GM12892 (cell line): ENCODE results near the gene VDR.

Source experiments
- DNase-seq: peaks from one replicate; pipeline ENCODE4 v3.0.0; 2011; ENCODE audit not compliant: insufficient read length
- FAIRE-seq: peaks from 2 replicates; lab custom pipeline; 2011; peaks lifted over from hg19 to GRCh38; lab: Jason Lieb, UNC
- POLR2A ChIP-seq: IDR thresholded peaks from 2 replicates; pipeline ENCODE4 v1.6.1; 2011; ENCODE audit warnings: low read depth, low read length, control low read depth
- POLR2AphosphoS5 ChIP-seq: IDR thresholded peaks from 2 replicates; pipeline ENCODE4 v1.6.1; 2011; ENCODE audit warnings: low read depth, low read length, control low read depth
- TAF1 ChIP-seq: IDR thresholded peaks from 2 replicates; pipeline ENCODE4 v1.6.1; 2011; ENCODE audit warnings: low read depth, mild to moderate bottlenecking, control low read depth, low read length, borderline replicate concordance

VDR gene

GRCh38 chr12:47921907-47922306, 17.1 kb upstream of the VDR start:
- no peak for FAIRE-seq
- DNase-seq, result no peak
- no peak for TF ChIP-seq POLR2A

DNA sequence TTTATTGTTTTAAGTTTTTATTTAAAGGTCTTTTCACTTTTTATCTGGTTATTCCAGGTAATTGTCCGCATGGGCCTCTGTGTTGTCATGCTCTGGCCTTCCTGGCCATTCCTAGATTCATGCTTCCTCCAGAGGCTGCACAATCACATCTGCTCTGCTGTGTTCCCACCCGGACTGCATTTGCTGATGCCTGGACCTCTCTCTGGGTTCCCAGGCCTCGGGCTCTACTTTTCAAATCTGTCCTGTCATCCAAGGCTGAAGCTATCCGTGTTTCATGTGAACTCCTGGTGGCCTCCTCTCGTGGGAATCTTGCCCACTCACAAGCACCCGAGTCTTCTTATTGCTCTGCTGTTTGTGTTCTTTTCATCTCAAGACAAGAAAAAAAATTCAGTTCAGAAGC, 16.1 kb upstream of the VDR start:
- TF ChIP-seq TAF1 (no peak), POLR2A (no peak), POLR2AphosphoS5 (no peak)
- FAIRE-seq (no peak), DNase-seq (no peak)

DNA sequence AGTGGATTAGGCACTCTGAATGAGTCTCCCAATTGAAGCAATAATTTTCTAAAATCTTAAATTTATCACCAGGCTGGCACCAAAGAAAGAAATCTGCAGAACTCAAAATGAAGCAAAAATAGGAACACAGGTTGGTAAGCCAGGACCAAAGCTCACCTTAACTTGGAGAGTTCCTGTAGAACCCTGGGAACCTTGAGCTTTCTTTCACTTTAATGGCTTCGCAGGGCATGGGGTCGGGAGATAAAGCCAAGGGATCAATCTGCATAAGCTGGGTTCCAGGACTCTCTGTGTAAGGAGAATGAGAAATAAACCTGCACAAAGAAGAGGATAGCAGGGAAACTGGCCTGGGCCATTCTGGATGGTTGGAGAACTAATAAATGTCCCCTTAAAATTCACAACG, 8.3 kb upstream of the VDR start:
- TF ChIP-seq POLR2A, result no peak
- TF ChIP-seq TAF1, result no peak
- TF ChIP-seq POLR2AphosphoS5, result no peak
- DNase-seq, result no peak
- no peak for FAIRE-seq

DNA sequence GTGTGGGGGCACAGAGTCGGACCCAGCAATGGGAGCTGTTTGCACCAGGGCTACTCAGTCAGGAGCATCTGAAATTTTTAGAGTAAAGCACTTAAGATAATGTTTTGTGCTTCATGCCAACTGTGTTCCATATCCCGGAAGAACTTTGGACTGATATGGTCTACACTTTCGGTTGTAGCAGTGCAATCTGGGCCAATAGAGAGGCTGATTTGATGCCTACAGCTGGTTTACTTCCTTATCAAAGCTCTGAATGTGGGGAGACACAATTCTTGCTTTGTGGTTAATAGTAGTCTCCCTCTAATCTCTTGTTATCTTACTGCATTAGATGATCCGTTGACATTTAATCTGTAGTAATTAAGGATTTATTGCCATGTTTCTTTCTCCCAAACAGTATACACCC, 7.8 kb upstream of the VDR start:
- DNase-seq (no peak), FAIRE-seq (no peak)
- TF ChIP-seq POLR2A, result no peak
- TF ChIP-seq TAF1, result no peak
- no peak for TF ChIP-seq POLR2AphosphoS5

DNA sequence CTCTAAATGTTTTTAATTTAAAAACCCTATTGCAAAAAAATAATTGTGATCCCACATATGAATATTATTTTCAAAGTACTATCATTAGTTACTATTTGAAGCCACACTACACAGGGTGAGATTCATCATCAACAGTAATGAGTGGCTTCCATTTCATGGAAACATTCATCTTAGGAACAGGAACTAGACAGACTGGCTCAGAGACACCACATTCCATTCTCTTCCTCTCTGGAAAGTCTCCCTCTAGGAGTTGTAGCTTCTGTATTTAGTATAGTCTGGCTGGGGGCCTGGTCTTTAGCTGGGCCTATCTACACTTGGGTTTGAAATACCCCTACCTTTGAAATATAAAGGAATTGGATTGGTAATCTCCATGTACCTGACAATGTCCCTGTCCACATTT, 6.2 kb upstream of the VDR start:
- DNase-seq, result no peak
- TF ChIP-seq POLR2A (no peak), TAF1 (no peak), POLR2AphosphoS5 (no peak)
- no peak for FAIRE-seq

DNA sequence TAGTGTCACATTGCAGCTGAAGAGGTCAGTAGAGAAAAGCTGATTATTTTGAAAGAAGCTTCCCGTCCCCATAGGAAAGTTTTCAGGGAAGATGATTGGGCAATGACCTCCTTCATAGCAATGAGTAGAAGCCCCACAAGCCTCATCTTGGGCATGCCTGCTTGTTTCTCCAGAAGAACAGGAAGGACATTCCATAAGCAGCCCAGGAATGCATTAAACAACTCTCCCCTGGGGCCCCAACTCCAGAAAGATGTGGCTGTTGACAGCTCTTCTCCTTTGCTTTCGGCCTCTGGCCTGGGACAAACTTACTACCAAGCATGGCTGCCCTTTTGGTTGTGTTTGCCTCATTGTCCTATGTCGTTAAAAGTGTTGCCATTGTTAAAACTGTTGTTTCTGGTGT, 5.7 kb upstream of the VDR start:
- TF ChIP-seq TAF1 (no peak), POLR2AphosphoS5 (no peak), POLR2A (no peak)
- FAIRE-seq, result no peak
- no peak for DNase-seq

DNA sequence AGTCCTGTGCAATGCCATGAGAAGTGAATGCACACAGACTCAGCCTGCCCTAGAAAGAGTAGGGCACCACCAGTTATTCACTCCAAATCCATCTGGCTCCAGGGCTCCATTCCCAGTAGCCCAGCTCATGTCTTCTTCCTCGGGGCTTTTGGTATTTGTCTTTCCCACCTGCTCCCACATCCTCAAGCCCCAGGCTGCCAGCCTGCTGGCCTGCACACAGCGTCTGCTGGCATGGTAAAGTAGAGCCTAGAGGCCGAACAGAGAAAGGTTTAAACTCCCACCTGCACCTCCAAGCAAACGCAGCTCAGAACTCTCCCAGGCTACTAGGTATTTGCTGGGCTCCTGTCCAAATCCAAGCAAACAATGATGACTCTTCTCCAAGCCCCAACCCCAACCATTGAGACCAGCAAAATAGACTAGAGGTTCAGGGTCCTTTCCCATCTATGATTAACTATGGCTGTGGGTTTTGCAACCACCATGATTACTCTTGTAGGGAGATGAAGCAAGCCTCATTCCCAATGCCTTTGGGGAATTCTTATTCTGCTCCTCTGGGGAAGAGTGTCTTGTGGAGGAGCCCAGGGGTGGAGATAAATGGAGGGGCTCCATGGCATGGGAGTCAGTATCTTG, 5.2 kb upstream of the VDR start:
- TF ChIP-seq TAF1 (no peak), POLR2A (no peak), POLR2AphosphoS5 (no peak)
- FAIRE-seq (no peak), DNase-seq (no peak)

- FAIRE-seq, result no peak
- no peak for TF ChIP-seq POLR2A
- no peak for TF ChIP-seq POLR2AphosphoS5
- TF ChIP-seq TAF1, result no peak
These were observed 3.9 kb upstream of the VDR start for GRCh38 chr12:47908738-47909137.

DNA sequence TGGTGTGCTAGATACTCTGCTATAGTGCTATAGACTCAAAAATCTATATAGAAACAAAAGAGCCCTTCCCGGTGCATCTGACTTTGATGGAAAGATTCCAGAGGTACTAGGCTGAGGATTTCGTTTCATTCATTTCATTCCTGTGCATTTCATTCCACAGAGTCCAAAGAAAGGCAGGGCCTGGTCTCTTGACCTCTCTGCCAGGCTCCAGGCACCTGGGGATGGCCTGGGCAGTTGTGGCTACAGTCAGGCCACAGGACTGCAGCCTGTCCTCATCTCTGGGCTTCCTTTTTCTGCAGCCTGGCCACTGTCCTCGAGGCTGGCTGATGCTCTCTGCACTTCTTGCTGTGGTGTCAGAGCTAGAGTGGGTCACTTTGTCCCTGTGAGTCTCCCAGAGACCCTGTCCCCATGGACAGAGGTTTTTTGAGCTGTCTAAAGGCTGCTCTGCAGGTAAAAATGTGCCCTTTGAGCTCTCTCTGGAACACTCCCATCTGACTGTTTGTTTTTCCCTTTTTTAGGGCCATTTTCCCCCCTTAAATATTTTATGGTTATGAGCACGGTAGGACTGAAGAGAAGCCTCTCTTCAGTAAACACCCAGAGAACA, 3.2 kb upstream of the VDR start:
- DNase-seq (no peak), FAIRE-seq (no peak)
- TF ChIP-seq TAF1 (no peak), POLR2AphosphoS5 (no peak), POLR2A (no peak)

More at GRCh38 chr12:47908738-47909137, 3.9 kb upstream of the VDR start:
- DNase-seq, result no peak

DNA sequence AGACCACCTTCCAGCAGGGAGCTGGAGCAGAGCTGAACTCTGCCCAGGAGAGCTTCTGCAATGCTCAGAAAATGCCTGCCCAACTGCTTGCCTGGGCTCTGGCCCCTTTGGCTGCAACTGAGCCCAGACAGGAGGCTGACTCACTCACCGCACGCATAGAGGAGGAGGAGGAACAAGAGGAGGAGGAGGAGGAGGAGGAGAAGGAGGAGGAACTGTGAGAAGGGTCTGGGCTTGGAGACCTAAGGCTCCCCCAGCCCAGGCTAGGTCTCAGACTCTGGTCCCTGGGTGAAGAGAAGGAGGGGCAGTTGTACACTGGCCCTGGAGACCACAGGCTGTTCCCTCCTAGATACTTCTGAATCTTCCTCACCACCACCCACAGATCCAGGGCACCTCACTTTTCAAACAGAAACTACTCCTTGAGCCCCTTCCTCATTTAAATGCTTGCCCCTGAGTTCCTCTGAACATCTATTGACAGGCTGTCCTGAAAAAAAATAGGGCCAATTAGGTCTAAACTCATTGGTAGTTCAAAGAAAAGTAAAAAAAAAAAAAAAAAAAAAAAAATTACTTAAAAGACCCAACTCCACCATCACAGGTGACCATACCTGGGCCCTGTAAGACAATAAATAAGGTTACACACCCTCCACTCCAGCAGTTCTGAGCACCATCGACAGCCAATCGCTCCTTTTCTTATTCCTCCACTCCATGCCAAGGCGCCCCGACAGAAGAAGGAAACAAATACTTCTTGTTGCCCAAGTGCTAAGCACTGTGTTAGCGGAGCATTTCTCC, 674 bp downstream of the VDR start:
- DNase-seq (no peak), FAIRE-seq (peak; percentile 71)
- TF ChIP-seq POLR2AphosphoS5, result no peak
- no peak; the same call in 1 of the 2 replicates for TF ChIP-seq POLR2A
- TF ChIP-seq TAF1, result no peak

DNA sequence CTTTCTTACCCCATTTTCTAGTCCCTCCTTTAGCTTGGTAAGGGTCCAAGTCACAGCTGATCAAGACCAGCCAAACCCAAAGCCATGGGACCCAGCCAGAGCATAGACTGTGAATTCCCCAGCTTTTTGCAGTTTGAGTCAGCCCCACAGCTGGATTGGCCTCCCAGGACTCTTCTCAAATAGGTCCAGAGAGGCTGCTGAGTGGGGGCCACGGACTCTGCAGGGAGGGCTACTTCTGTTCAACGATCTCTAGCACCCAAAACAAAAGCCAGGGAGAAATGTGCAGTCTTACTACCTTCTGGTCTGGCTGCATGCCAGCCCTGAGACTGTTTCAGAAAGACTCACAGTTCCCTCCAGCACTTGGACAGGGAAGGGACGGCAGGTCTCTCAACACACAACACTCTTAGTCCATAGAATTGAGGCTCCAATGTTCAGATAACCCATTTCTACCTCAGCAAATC, 1.6 kb downstream of the VDR start:
- FAIRE-seq, result peak; percentile 78
- DNase-seq, result no peak
- no peak for TF ChIP-seq POLR2A
- no peak for TF ChIP-seq POLR2AphosphoS5
- no peak for TF ChIP-seq TAF1

GRCh38 chr12:47902131-47902639, 2.6 kb downstream of the VDR start:
- TF ChIP-seq TAF1 (no peak), POLR2A (no peak), POLR2AphosphoS5 (no peak)
- FAIRE-seq (peak; percentile 48), DNase-seq (no peak)

DNA sequence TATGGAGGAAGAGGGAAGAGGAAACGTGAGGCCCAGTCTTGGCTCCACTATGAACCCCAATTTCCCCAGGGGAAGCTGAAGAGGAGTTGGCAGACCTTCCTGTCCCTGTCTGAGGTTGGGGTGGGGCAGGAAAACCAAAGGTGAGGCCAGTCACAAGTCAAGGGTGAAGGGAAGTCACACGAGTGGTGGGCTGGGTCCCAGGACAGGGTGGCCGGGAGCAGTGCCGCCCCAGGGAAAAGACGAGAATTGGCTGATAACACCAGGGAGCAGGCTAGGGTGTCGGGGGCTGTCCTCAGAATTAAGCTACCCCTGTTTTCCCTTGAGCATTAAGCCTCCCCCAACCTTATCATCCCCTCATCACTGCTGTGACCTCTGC, 3.1 kb downstream of the VDR start:
- FAIRE-seq (no peak), DNase-seq (no peak)
- TF ChIP-seq POLR2A (no peak), TAF1 (no peak), POLR2AphosphoS5 (no peak)
